ENCODE measurements around the gene FOSL1.
"Not testable (repeated sequence)": the region's sequence is repeated elsewhere in the genome, so short reads cannot be mapped to it uniquely, and the experiment has no call there.

The FOSL1 gene

GRCh38 chr11:65852508-65853245 is 47.5 kb downstream of the FOSL1 start:
- no peak for DNase-seq (ENCODE audit: low read depth in 3 of 3)

DNA sequence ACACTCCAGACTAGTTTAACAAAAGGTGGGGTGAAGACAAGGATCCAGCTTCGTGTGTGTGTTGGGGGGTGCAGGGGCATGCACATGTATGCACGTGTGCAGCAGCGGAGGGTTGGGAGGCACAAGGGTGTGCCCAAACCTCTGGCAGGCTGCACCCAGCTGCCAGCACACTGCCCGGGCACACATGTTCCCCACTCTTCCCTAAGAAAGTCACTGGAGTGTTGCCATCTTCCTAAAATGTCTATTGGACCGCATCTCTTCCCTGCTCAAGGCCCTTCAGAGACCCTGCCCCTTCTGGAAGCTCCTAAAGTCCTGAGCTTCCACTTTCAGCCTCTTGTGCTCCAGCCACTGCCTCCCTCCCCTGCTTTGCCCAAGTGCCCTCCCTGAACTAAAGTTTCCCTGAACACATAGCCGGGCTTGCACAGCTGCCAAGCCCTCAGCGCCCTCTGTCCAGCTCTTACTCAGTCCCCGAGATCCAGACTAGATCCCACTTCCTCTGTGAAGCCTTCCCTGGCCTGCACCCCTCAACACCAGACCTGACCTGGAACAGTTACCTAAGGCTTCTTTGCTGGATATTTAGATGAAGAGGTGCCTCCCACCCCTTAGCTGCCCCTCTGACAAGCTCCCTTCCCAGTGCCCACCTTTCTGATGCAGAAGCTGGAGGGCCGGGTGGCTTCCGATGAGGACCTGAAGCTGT is 48.2 kb downstream of the FOSL1 start:
- DNase-seq (ENCODE audit: low read depth in 3 of 3), result no peak

DNA sequence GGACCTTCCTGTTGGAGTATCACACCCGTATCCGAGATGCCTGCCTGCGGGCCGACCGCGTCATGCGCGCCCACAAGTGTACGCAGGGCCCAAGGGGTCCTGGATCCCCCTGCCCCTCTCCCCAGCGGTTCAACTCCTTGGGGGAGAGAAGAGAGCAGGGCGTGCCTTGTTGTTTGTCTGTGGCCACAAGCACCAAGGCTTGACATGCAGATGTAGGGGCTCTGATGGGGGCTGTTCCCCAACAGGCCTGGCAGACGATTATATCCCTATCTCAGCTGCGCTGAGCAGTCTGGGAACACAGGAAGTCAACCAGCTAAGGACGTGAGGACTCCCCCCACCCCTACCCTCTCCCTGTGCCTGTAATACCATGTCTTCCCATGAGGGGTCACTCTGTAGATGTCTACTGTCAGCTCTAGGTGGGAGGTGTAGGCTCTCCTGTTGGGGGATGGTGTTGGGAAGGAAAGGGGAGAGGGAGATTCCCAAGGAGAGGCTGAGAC is 49.1 kb downstream of the FOSL1 start:
- no peak for DNase-seq (ENCODE audit: low read depth in 3 of 3)

- DNase-seq (ENCODE audit: low read depth in 3 of 3), result no peak
These were observed 49.7 kb downstream of the FOSL1 start for GRCh38 chr11:65850217-65851082.

GRCh38 chr11:65849771-65850216 is 50.4 kb downstream of the FOSL1 start:
- no peak for DNase-seq (ENCODE audit: low read depth in 3 of 3)

GRCh38 chr11:65849366-65849765 is 50.8 kb downstream of the FOSL1 start:
- no peak for DNase-seq (ENCODE audit: low read depth in 3 of 3)

DNA sequence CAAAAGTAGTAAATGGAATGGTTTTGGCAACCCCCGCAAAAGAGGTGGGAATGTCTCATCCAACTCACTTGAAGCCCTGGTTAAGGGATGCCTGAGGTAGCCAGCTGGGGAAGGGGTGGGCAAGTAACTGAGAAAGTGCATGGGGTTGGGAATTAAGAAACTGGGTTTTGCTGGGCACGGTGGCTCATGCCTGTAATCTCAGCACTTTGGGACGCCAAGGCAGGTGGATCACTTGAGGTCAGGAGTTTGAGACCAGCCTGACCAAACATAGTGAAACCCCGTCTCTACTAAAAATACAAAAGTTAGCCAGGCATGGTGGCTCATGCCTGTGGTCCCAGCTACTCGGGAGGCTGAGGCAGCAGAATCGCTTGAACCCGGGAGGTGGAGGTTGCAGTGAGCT is 51.5 kb downstream of the FOSL1 start:
- DNase-seq (ENCODE audit: low read depth in 3 of 3), result not testable (repeated sequence)

GRCh38 chr11:65847746-65848145 is 52.4 kb downstream of the FOSL1 start:
- no peak for DNase-seq (ENCODE audit: low read depth in 3 of 3)

DNA sequence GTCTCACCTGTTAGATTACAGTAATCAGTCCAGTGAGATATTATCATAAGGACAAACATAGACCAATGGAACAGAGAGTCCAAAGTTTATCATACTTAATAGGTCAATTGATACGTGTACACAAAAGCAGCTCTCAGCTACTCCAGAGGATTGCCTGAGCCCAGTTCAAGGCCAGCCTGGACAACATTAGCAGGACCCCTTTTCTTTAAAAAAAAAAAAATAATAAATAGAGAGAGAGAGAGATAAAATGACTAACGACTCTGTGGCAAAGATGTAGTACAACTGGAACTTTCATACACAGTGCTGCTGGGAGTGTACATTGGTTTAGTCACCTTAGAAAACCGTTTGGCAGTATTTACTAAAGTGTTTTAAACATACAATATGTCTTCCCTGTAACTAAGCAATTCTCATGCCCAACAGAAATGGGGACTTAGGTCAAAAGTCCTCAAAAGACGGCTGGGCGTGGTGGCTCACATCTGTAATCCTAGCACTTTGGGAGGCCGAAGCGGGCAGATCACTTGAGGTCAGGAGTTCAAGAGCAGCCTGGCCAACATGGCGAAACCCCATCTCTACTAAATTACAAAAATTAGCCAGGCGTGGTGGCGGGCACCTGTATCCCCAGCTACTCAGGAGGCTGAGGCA is 55.8 kb downstream of the FOSL1 start:
- DNase-seq (ENCODE audit: low read depth in 3 of 3), result no peak

- no peak for DNase-seq (ENCODE audit: low read depth in 3 of 3)
These were observed 56.4 kb downstream of the FOSL1 start for GRCh38 chr11:65843811-65844210.

GRCh38 chr11:65842144-65842543 is 58.0 kb downstream of the FOSL1 start:
- DNase-seq (ENCODE audit: low read depth in 3 of 3), result no peak

All from stimulated activated CD4-positive, alpha-beta T cell treated with anti-CD3 and anti-CD28 coated beads, TNF-alpha, amount 100 ng/mL, for 4 hours (primary cell).